Measurements from ENCODE around the gene HSF4.

The HSF4 gene

DNA sequence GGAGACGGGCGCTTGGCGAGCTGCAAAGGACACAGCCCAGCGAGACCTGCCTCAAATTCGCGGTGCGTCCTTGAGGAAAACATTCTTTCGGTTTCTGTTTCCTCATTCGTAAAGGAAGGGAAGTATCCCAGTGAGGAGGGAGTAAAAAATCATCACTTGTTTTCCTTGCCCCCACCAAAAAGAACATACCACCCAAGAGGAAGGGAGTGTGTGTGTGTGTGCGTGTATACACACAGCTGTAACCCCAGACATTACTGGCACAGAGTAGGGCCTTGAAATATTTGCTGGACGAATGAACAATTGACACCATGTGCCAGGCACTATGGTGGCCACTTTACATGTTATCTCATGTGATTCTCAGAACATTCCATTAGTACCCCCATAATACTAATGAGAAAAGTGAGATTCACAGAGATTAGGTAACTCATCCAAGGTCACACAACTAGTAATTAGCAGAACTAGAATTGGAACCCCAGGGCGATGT is 21.1 kb downstream of the HSF4 start:
- no peak overlapping the region for H3K4me3 ChIP-seq (replicated peaks in 1 of 2; ENCODE audit: low read depth in 2 of 2, low read length in 2 of 2)
- DNase-seq (ENCODE audit: low read depth in 2 of 2) = no peak
- TF ChIP-seq, protein P1, sequence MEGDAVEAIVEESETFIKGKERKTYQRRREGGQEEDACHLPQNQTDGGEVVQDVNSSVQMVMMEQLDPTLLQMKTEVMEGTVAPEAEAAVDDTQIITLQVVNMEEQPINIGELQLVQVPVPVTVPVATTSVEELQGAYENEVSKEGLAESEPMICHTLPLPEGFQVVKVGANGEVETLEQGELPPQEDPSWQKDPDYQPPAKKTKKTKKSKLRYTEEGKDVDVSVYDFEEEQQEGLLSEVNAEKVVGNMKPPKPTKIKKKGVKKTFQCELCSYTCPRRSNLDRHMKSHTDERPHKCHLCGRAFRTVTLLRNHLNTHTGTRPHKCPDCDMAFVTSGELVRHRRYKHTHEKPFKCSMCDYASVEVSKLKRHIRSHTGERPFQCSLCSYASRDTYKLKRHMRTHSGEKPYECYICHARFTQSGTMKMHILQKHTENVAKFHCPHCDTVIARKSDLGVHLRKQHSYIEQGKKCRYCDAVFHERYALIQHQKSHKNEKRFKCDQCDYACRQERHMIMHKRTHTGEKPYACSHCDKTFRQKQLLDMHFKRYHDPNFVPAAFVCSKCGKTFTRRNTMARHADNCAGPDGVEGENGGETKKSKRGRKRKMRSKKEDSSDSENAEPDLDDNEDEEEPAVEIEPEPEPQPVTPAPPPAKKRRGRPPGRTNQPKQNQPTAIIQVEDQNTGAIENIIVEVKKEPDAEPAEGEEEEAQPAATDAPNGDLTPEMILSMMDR (IDR thresholded peaks at IDR 0.05; ENCODE audit: low read depth, low read length) = no peak

DNA sequence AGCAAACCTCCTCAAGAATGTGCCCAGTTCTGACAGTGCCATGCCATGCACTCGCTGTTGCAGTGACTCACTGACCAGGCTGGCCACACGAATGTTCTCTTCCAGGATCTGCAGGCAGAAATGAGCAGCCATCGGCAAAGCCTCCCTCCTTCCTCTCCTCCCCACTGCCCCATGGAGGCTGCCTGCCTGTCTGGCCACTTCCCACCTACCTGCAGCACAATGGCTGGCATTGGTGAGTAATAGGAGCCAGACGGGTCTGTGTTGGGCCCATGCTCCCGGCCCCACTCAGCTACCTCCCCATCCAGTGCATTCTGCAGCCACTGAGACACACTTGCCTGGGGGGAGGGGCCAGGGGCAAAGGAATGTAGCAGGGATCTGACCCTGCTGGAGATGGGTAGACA is 22.0 kb downstream of the HSF4 start:
- DNase-seq (ENCODE audit: low read depth in 2 of 2) = no peak
- TF ChIP-seq, protein P1 (IDR thresholded peaks at IDR 0.05; ENCODE audit: low read depth, low read length) = no peak
- H3K4me3 ChIP-seq (replicated peaks in 1 of 2; ENCODE audit: low read depth in 2 of 2, low read length in 2 of 2) = no peak overlapping the region

DNA sequence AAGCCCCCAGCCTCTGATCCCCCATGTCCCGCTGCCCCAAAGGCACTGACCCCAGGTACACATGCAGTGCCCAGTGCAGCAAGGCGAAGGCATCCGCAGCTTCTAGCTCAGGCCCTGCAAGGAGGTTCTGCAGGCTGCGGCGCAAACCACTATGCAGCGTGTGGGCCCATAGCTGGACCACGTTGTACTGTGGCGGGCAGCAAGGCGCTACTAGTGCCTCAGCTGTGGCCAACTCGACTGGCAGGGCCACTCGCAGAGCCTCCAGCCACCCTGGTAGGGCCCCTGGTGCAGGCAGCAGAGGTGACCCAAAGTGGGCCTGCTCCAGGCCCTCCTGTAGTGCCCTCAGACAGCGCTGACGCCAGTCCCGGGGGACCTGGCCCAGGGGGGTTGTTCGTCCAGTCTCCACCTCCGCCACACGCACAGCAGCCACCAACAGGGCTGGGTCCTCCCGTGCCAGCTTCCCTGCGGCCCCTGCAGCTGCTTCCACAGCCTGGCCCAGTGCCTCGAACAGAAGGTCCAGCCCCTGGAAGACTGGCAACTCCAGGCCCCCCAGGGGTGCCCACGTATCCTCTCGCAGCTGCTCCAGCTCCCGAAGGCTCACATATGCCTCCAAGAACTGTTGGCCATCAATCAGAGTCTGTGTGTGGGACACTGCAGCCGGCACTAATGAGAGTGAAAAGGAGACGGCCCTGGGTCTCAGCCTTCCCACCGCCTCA is 22.8 kb downstream of the HSF4 start:
- no peak for DNase-seq (ENCODE audit: low read depth in 2 of 2)
- no peak overlapping the region for H3K4me3 ChIP-seq (replicated peaks in 1 of 2; ENCODE audit: low read depth in 2 of 2, low read length in 2 of 2)

DNA sequence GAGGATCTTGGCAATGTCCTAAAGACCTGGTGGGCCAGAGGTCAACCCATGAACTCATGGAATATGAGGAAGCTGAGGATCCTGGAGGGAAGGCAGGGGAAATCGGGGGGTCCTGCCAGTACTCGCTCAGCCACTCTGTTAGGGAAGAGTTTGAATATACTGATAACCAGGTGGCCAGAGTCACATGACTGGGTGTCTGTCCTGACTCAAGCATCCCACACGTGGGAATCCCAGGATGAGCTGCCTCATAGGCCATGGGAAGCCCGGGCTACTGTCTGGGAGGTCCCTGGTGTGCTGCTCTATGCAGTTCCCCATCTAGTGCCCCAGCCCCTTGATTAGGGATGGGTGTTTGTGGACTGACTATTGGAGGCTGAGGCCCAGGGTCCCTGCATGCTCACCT is 23.8 kb downstream of the HSF4 start:
- DNase-seq (ENCODE audit: low read depth in 2 of 2) = no peak
- TF ChIP-seq, protein P1 (IDR thresholded peaks at IDR 0.05; ENCODE audit: low read depth, low read length) = no peak
- H3K4me3 ChIP-seq (replicated peaks in 1 of 2; ENCODE audit: low read depth in 2 of 2, low read length in 2 of 2) = no peak overlapping the region

More for the DNA sequence above, 22.8 kb downstream of the HSF4 start:
- TF ChIP-seq, protein P1 (IDR thresholded peaks at IDR 0.05; ENCODE audit: low read depth, low read length) = no peak

DNA sequence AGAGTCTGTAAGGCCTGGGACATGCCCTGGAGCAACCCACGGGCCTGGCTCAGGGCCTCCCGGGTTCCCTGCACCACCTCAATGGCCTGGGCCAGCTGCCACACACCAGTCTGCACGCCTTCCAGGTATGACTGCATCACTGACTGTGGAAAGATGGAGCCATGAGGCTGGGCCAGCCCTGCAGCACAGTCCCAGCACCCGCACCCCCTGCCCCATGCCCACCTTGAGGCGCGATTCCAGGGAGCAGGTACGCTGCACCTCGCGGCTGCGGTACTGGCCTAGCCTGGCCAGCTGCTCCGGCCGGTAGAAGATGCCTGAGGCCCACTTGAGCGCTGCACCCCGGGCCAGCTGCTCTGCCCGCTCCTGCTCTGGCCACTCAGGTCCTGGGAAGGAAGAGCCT is 24.3 kb downstream of the HSF4 start:
- no peak overlapping the region for H3K4me3 ChIP-seq (replicated peaks in 1 of 2; ENCODE audit: low read depth in 2 of 2, low read length in 2 of 2)
- TF ChIP-seq, protein P1 (IDR thresholded peaks at IDR 0.05; ENCODE audit: low read depth, low read length) = no peak
- DNase-seq (ENCODE audit: low read depth in 2 of 2) = no peak

DNA sequence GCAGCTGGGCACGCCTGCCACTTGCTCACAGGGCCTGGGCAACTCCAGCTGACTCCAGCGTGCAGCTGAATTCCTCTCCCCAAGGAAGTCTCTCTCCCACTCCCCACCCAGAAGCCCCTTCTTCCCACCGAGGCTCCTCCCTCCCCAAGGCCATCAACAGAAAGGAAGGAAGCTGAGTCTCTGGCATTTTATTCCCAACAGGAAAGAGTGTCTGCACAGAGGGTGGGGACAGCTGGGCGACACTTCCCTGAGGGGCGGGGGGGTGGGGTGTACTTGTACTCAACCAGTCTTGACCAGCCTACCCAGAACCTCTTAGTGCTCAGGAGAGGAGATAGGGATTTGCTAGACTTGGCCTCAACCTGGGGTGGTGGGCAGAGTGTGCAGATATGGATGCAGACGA is 25.5 kb downstream of the HSF4 start, which contains the start of gene EXOC3L1:
Gene EXOC3L1 (minus strand): TSS at position 96 of the 400 bp plus-strand sequence. CDS start 460 bp downstream, outside the sequence.
- TF ChIP-seq, protein P1 (IDR thresholded peaks at IDR 0.05; ENCODE audit: low read depth, low read length) = no peak
- no peak for DNase-seq (ENCODE audit: low read depth in 2 of 2)
- no peak within 1 kb of the TSS for H3K4me3 ChIP-seq (replicated peaks in 1 of 2; ENCODE audit: low read depth in 2 of 2, low read length in 2 of 2)
